ENCODE results near the gene TEX52.

Gene TEX52

GRCh38 chr12:2855546-2855945, 1.3 kb downstream of the TEX52 start:
- Histone ChIP-seq H3K9me3 (no peaks in the 10 kb centered on the region), H3K4me3 (ENCODE audit: low read depth in 1 of 2, low read length in 1 of 2) (no peak overlapping the region), H3K36me3 (peaks cover 36% of the 10 kb centered on the region), H3K4me1 (ENCODE audit: control insufficient read depth in 1 of 2, insufficient read depth in 1 of 2, low read depth in 1 of 2, low read length in 1 of 2) (no peaks in the 10 kb centered on the region), H3K27me3 (no peaks in the 10 kb centered on the region), H3K27ac (no peak overlapping the region)
- TF ChIP-seq CTCF (IDR thresholded peaks at IDR 0.05) = no peak

GRCh38 chr12:2854669-2855453, 2.0 kb downstream of the TEX52 start:
- Histone ChIP-seq H3K27ac (no peak overlapping the region), H3K4me3 (ENCODE audit: low read depth in 1 of 2, low read length in 1 of 2) (no peak overlapping the region), H3K4me1 (ENCODE audit: control insufficient read depth in 1 of 2, insufficient read depth in 1 of 2, low read depth in 1 of 2, low read length in 1 of 2) (no peaks in the 10 kb centered on the region), H3K36me3 (peaks cover 31% of the 10 kb centered on the region), H3K9me3 (no peaks in the 10 kb centered on the region), H3K27me3 (no peaks in the 10 kb centered on the region)
- TF ChIP-seq CTCF (IDR thresholded peaks at IDR 0.05) = no peak

- no peak overlapping the region for H3K4me3 ChIP-seq (ENCODE audit: low read depth in 1 of 2, low read length in 1 of 2)
Measured at GRCh38 chr12:2853626-2854025, 3.2 kb downstream of the TEX52 start.

GRCh38 chr12:2851931-2852330, 4.9 kb downstream of the TEX52 start:
- Histone ChIP-seq H3K27me3 (no peaks in the 10 kb centered on the region), H3K4me3 (ENCODE audit: low read depth in 1 of 2, low read length in 1 of 2) (no peak overlapping the region), H3K9me3 (no peaks in the 10 kb centered on the region), H3K27ac (no peak overlapping the region), H3K4me1 (ENCODE audit: control insufficient read depth in 1 of 2, insufficient read depth in 1 of 2, low read depth in 1 of 2, low read length in 1 of 2) (no peaks in the 10 kb centered on the region), H3K36me3 (peaks cover 2% of the 10 kb centered on the region)
- no peak for TF ChIP-seq CTCF (IDR thresholded peaks at IDR 0.05)

More at GRCh38 chr12:2853626-2854025, 3.2 kb downstream of the TEX52 start:
- Histone ChIP-seq H3K9me3 (no peaks in the 10 kb centered on the region), H3K27me3 (no peaks in the 10 kb centered on the region), H3K27ac (no peak overlapping the region), H3K4me1 (ENCODE audit: control insufficient read depth in 1 of 2, insufficient read depth in 1 of 2, low read depth in 1 of 2, low read length in 1 of 2) (no peaks in the 10 kb centered on the region), H3K36me3 (peaks cover 19% of the 10 kb centered on the region)
- peak; percentile 59 for TF ChIP-seq CTCF (IDR thresholded peaks at IDR 0.05)

- TF ChIP-seq CTCF (IDR thresholded peaks at IDR 0.05) = no peak
- H3K4me3 ChIP-seq (ENCODE audit: low read depth in 1 of 2, low read length in 1 of 2) = no peak overlapping the region
- no peaks in the 10 kb centered on the region for H3K9me3 ChIP-seq
- H3K27ac ChIP-seq = no peak overlapping the region
- H3K36me3 ChIP-seq = no peaks in the 10 kb centered on the region
- H3K4me1 ChIP-seq (ENCODE audit: control insufficient read depth in 1 of 2, insufficient read depth in 1 of 2, low read depth in 1 of 2, low read length in 1 of 2) = no peaks in the 10 kb centered on the region
- H3K27me3 ChIP-seq = no peaks in the 10 kb centered on the region
Measured at GRCh38 chr12:2845280-2845679, 11.6 kb downstream of the TEX52 start.

All from neutrophil (primary cell).